Daoy (cell line): ENCODE data around the gene YWHAB. TPM values are rescaled to one million over a fixed set of nuclear protein-coding genes. Genes with fewer than 3 reads are reported as not detected.
A peak's percentile ranks its signal among the peaks of the same experiment; 100 is the strongest.

Experiments used
- DNase-seq: peaks from one replicate; pipeline ENCODE4 v3.0.0-alpha.2; 2015; ENCODE audit warnings: low read depth
- total RNA-seq: library from RNA; depleted of rRNA; stranded (reverse); fragments of >200 nt; shearing (Covaris generic); gene quantifications from 2 replicates; pipeline ENCODE4 v1.2.3, GENCODE V29; 2014

The YWHAB gene
- total RNA-seq, 1 experiment from 2014 or later: 62.8 TPM

DNA sequence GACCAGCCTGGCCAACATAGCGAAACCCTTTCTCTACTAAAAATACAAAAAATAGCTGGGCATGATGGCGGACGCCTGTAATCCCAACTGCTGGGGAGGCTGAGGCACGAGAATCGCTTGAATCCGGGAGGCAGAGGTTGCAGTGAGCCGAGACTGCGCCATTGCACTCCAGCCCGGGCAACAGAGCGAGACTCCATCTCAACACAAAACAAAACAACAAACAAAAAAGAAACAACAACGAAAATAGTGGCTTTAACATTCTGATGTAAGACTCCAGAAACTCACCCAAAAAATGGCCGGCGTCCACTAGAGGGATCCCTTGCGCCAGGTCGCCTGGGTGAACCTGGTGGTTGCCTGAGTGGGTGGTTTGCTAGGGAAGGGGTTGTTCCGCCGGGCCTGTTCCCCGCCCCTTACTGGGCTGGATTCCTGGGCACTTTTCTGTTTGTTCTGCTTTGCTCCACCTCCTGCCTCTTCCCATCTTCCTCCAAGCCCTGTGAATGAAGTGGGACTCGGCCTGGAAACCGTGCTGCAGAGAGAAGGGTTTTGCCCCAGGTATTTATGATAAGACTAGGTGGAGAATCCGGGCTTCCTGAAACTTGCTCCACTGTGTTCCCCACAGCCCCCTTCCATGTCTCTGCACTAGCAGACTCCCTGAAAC lies 25.9 kb downstream of the YWHAB start:
- DNase-seq: peak; percentile 42

- no peak for DNase-seq
Measured at GRCh38 chr20:44912189-44912588, 26.7 kb downstream of the YWHAB start.

DNA sequence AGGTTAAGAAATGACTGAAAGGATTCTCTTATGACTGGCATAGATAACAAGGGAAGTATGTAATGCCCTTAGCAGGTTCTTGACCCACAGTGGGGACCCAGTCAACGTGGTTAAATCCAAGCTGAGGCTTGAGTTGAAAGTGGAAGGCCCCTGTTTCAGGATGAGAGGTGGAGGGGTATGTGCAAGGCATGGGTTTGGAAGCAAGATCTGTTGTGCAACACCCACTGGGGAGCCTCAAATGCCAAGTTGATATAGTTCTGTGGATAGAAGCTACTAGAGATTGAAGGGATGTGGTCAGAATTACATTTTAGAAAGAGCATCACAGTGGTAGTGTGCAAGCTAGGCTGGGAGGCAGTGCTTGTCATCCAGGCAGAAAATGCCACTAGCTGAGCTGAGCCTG lies 29.4 kb downstream of the YWHAB start:
- DNase-seq: no peak

DNA sequence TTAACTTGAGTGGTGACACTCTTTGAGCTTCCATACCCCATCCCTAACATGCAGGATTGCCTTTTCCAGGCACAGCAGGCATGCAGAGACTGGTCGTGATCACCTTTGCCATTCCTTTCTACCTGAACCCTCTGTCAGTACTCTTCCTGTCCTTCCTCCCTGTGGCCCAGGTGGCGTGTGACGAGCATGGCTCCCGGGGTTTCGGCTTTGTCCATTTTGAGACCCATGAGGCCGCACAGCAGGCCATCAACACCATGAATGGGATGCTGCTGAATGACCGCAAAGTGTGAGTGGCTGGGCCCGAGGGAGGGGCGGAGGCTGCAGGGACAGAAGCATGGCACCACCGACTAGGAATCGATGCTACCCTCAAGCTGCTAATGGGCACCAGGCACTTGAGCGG lies 31.1 kb downstream of the YWHAB start:
- DNase-seq: no peak

DNA sequence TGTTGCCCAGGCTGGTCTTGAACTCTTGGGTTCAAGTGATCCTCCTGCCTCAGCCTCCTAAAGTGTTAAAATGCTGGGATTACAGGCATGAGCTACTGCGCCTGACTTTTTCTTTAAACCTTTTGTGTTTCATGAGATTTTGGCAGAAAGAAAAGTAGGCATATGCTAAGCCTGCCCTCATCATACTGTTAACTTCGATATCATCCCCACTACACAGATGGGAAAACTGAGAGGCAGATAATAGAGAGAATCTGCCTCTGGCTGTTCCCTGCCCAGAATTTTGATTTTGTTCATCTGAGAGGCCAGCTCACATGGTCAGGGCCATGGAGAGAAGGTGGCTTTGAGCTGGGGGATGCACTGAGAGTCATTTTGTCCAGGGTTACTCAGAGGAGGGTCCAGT lies 31.9 kb downstream of the YWHAB start:
- DNase-seq: no peak

- no peak for DNase-seq
Measured at GRCh38 chr20:44918342-44918741, 32.8 kb downstream of the YWHAB start.

DNA sequence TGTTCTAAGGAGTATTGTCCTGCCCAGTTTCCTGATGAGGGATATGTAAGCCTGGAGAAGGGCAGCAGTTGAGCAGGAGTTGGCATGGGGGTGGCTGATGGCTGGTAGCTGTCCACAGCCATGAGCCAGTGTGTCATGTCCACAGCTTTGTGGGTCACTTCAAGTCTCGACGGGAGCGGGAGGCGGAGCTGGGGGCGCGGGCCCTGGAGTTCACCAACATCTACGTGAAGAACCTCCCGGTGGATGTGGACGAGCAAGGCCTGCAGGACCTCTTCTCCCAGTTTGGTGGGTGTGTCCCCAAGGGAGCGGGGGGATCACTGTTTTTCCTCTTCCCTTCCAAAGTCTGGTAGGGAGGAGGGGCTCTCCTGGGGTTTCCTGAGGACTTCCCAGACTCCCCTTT lies 33.3 kb downstream of the YWHAB start:
- DNase-seq: no peak

DNA sequence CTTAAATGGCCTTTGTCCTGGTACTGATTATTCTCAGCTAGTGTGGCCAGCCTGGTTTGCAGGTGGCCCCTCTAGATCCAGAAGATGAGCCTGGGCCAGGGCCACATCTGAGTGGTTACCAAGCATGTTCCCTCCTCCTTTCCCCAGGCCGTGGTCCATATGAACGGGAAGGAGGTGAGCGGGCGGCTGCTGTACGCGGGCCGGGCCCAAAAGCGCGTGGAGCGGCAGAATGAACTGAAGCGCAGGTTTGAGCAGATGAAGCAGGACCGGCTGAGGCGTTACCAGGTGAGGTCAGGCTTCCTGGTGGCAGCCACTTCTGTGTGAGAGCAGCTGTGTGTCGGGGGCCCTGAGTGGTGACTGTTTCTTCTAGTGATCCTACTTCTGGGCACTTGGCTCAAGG lies 35.9 kb downstream of the YWHAB start:
- no peak for DNase-seq

DNA sequence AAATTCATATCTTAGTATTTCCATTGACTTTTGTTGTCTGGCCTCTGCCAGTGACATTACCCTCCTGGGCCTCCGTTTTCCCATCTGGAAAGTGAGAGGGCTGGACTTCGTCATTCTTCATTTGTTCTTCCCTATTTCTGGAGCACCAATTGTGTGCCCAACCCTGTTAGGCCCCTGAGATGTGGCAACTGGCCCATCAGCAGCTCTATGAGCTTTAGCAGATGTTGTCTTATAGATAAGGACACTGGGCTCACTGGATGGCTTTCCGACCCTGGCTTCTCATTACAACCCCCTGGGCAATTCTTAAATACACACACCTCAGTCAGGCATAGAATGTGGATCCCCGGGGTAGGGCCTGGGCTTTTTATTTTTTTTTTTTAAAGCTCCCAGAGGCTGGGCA lies 39.0 kb downstream of the YWHAB start:
- DNase-seq: no peak

- DNase-seq: no peak
Measured at GRCh38 chr20:44928595-44928994, 43.1 kb downstream of the YWHAB start.

GRCh38 chr20:44930517-44931168 lies 45.1 kb downstream of the YWHAB start:
- no peak for DNase-seq

GRCh38 chr20:44931911-44932310 lies 46.4 kb downstream of the YWHAB start:
- DNase-seq: no peak

DNA sequence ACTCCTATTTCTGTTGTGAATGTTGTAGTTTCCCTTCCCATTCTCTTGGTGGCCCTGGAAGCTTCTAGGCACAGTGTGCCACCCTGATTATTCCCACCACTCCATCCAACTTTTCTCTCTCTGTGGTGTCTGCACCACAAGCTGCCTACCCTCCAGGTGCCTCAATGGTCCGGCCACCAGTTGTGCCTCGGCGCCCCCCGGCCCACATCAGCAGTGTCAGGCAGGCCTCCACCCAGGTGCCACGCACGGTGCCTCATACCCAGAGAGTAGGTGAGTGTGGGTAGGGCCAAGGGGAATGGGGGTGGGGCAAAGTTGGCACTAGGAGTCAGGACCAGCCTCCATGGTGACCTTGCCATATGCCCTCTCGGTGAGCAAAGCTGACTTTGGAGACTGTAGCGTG lies 47.4 kb downstream of the YWHAB start:
- no peak for DNase-seq

- no peak for DNase-seq
Measured at GRCh38 chr20:44936510-44936909, 51.0 kb downstream of the YWHAB start.

GRCh38 chr20:44938637-44939036 lies 53.1 kb downstream of the YWHAB start:
- DNase-seq: no peak

- DNase-seq: no peak
Measured at GRCh38 chr20:44941120-44941691, 55.7 kb downstream of the YWHAB start.

DNA sequence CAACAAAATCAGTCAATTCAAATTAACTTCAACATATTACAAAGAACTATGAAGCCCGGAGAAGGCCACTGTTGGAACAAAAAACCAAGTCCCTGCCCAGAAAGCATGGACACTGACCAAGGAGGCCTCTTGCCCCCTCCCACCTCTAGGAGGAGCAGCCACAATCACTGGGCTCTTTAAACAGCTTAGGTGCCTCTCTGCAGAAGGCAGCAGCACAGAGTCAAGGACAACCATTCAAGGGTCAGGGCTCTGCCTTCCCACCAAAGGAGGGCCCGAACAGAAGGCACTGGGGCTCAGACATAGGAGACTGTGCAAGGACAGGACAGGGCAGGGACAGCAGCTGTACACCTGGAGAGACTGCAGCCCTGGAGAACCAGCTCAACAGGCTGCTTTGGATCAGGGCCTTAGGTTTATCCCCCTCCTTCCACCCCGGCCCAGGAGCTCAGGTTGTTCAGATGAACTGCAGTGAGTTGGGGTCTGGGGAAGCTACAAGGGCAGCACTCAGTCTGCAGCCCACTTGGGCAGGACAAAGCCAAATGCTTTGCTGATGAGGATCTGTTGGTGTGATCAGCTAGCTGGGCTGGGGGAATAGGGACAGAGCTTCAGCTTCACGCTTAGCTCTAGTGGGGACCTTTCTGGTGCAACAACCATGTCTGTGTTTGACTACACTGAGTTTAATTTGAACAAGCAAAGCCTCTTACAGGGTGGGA lies 56.9 kb downstream of the YWHAB start:
- DNase-seq: no peak

DNA sequence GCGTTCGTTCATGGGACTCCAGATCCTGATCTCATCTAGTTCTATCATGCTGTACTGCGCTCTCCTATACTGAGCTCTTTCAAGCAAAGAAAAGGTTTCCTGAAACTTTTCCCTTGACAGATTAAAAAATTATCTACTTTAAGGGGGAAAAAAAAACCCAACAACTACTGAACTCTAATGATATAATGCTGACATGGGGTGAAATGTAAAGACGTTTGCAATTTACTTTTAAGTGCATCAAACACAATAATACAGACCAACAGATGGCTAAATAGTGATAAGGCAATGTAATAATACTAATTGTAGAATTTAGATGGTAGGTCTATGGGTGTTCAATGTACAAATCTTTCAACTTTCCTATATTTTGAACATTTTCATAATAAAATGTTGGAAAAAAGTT lies 58.3 kb downstream of the YWHAB start:
- DNase-seq: no peak

DNA sequence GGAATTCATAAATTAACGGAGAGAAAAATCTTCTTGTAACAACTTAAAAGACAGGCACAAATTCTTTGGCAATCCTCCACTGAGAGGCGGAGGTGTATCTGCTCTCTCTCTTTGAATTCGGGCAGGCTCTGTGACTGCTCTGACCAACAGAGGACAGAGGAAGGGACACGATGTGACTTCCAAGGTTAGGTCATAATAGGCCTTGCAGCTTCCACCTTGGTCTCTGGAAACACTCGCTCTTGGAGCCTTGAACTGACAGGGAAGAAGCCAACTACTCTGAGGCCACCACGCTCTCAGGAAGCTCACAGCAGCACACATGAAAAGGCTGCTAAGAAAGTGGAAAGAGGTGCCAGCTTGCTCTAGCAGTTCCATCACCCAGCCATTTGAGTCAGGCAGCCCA lies 59.8 kb downstream of the YWHAB start:
- DNase-seq: no peak

GRCh38 chr20:44946271-44946852 lies 60.9 kb downstream of the YWHAB start:
- DNase-seq: no peak

- DNase-seq: no peak
Measured at GRCh38 chr20:44948107-44948506, 62.6 kb downstream of the YWHAB start.

GRCh38 chr20:44948513-44948912 lies 63.0 kb downstream of the YWHAB start:
- no peak for DNase-seq

DNA sequence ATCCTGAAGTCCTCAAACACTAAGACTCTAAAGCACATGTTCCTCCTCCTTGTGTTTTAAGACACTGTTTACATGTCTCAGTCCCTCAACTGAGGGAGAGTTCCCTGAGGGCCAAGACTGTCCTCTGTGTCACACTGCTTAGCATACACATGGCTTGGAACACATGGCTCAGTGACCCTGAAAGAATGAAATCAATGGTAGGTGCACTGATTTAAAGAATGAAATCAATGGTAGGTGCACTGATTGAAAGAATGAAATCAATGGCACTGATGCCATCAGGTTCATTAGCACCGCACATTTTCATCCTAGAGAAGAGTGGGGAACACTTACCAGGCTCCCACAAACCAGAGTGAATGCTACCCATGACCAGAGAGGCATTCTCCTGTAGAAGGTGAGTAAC lies 64.9 kb downstream of the YWHAB start:
- no peak for DNase-seq
